Epithelial cell of esophagus (primary cell): ENCODE measurements around the gene CEP85L.

Source experiments
- DNase-seq: peaks from one replicate; pipeline ENCODE4 v3.0.0; 2010; ENCODE audit warnings: low read depth
- H3K4me3 ChIP-seq: 2 replicates; pipeline ENCODE4 v1.5.1; 2011; ENCODE audit warnings: mild to moderate bottlenecking, low read length, control low read depth
- TF ChIP-seq, protein P1 (sequence below): IDR thresholded peaks from 2 replicates; pipeline ENCODE4 v1.5.1; 2011; ENCODE audit warnings: low read depth, mild to moderate bottlenecking, low read length, control low read depth, inconsistent platforms; ENCODE audit not compliant: insufficient read depth; ENCODE audit errors: missing control alignments

Gene CEP85L

DNA sequence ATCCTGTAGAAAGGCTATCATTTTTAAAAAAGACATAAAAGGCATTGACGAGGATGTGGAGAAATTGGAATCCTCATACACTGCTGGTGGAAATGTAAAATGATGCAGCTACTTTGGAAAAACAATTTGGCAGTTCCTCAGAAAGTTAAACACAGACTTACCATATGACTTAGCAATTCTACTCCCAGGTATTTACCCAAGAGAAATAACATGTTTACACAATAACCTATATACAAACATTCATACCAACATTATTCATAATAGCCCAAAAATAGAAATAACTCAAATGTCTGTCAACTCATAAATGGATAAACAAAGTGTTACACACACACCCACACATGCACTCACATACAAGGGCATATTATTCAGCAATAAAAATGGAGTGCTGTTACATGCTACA, 23.4 kb upstream of the CEP85L start:
- TF ChIP-seq, protein P1, sequence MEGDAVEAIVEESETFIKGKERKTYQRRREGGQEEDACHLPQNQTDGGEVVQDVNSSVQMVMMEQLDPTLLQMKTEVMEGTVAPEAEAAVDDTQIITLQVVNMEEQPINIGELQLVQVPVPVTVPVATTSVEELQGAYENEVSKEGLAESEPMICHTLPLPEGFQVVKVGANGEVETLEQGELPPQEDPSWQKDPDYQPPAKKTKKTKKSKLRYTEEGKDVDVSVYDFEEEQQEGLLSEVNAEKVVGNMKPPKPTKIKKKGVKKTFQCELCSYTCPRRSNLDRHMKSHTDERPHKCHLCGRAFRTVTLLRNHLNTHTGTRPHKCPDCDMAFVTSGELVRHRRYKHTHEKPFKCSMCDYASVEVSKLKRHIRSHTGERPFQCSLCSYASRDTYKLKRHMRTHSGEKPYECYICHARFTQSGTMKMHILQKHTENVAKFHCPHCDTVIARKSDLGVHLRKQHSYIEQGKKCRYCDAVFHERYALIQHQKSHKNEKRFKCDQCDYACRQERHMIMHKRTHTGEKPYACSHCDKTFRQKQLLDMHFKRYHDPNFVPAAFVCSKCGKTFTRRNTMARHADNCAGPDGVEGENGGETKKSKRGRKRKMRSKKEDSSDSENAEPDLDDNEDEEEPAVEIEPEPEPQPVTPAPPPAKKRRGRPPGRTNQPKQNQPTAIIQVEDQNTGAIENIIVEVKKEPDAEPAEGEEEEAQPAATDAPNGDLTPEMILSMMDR = no peak
- H3K4me3 ChIP-seq = no peak overlapping the region
- DNase-seq = no peak

DNA sequence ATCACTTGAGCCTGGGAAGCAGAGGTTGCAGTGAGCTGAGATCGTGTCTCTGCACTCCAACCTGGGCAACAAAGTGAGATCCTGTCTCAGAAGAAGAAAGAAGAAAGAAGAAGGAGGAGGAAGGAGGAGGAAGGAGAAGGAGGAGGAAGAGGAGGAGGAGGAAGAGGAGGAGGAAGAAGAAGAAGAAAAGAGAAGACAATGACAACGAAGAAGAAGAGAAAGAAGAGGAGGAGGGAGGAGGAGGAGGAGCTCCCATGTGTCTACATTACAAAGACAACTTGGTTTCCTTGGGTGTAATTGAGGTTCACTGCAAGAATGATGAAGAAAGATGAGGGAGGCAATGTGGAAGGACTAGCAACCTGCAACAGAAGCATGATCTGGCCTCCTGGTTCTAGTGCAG, 21.3 kb upstream of the CEP85L start:
- no peak overlapping the region for H3K4me3 ChIP-seq
- DNase-seq = no peak
- TF ChIP-seq, protein P1 = no peak

DNA sequence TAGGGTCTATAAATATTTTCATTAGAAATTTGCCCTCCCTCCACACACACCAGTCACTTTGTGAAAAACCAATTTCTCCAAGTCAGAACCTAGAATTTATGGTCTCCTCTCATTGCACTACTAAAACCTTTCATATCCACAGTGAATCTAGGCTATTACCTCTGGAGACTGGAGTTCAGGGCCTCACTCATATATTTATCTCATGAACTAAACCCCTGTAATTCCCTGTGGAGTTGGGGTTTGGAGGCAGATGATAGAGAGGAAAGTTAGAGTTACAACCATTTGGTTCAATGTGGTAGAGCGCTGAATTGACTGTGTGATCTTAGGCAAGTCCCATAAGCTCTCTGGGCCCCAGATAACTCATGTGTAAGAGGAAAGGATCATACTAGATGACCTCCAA, 18.2 kb upstream of the CEP85L start:
- DNase-seq = no peak
- TF ChIP-seq, protein P1 = no peak
- no peak overlapping the region for H3K4me3 ChIP-seq

DNA sequence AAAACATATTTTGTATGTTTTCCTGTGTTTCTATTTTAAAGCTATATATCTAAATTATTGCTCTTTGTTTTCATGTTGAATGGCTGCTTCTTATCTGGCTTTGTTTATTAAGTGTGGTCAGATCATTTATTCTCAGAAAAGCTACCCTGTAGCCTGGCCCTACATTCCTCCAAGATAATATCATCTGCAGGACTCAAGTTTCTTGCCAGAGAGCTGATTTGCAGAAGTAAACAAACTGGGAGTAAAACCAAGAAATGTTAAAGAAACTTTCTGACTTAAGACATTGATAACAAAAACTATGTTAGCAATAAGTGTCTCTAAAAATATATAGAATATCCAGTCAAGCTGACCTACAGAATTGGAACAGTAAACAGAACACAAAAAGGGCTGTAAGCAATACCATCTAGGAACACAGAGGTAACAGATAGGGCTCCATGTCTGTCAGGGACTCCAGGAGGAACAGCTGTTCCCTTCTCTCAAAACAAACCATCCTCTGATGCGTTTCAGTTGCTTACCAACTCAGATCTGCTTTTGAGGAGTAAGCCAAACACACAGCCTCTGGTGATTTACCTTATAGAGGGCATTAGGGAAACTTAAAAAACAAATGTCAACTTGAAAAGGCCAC, 17.5 kb upstream of the CEP85L start:
- no peak overlapping the region for H3K4me3 ChIP-seq
- TF ChIP-seq, protein P1 = no peak
- no peak for DNase-seq

DNA sequence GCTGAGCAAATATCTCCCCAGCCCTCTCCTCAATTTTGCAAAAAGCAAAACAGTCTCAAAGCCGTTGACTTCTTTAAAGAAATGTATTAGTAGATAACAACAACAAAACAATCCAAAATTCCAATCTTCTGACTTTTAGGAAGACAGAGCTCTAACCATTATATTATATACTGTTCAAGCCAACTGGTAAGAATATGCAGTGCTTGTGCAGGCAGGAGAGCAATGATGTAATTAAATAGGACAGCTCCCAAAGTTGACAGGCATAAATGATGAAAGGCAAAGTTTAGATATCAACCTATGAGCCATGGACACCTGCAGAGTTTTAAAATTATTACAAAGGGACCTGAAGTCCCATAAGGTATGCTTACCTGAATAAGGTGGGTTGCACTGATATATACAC, 16.6 kb upstream of the CEP85L start:
- DNase-seq = no peak
- H3K4me3 ChIP-seq = no peak overlapping the region
- TF ChIP-seq, protein P1 = no peak

DNA sequence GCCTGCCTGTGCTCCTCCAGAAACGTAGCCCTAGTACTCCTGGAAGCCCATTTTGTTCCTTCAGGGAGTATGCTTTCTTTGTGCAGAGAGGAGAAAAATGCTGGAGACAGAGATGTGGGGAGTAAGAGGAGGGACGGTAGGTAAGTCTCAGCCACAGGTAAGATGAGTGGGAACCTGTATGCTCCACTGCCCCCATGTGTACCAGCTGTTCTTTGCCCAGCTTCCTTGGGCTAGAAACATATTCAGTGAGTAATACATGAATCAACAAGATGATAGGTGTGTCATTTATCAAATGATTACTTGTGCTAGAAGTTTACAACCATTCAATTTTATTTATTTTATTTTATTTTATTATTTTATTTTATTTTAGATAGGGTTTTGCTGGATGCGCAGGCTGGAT, 13.6 kb upstream of the CEP85L start:
- no peak overlapping the region for H3K4me3 ChIP-seq
- peak; percentile 39 for DNase-seq
- TF ChIP-seq, protein P1 = no peak
